ENCODE data around the gene UNC5B.

- no peak for TF ChIP-seq CTCF (IDR thresholded peaks at IDR 0.05)
- no peak for TF ChIP-seq POLR2A (IDR thresholded peaks at IDR 0.05)
- no peak for TF ChIP-seq POLR2AphosphoS5 (IDR thresholded peaks at IDR 0.05)
- TF ChIP-seq EP300 (IDR thresholded peaks at IDR 0.05), result no peak
Observed at GRCh38 chr10:71250405-71250804, 38.0 kb downstream of the UNC5B start.

Measured in upper lobe of left lung (tissue), 4 donors.